ACHN (cell line): ENCODE results near the gene SEMA4F.
"Not testable (repeated sequence)": the region's sequence is repeated elsewhere in the genome, so short reads cannot be mapped to it uniquely, and the experiment has no call there.

Experiments
- DNase-seq: peaks from one replicate; pipeline ENCODE4 v3.0.0-alpha.2; 2015
- in situ Hi-C: cut with HindIII; loops from 2 replicates; pipeline ENCODE4 v1.10.0; 2017; ENCODE audit warnings: low sequenced_read_pairs, low pct_ligation_motif_present, low pct_unique_long_range_greater_than_20kb

Gene SEMA4F

GRCh38 chr2:74653985-74654882, at the start of gene SEMA4F:
SEMA4F (plus strand) TSS chr2:74654247; CDS start chr2:74654377, 130 bp downstream.
- DNase-seq, result peak; percentile 98
- in situ Hi-C loops, result no loop called here

GRCh38 chr2:74606927-74607326, 47.1 kb upstream of the SEMA4F start:
- in situ Hi-C loops, result no loop called here
- no peak for DNase-seq

- DNase-seq, result no peak
- in situ Hi-C loops, result no loop called here
Observed at GRCh38 chr2:74617122-74617521, 36.9 kb upstream of the SEMA4F start.

GRCh38 chr2:74618410-74619083, 35.5 kb upstream of the SEMA4F start:
- DNase-seq, result no peak
- in situ Hi-C loops, result no loop called here

GRCh38 chr2:74619651-74620297, 34.3 kb upstream of the SEMA4F start:
- in situ Hi-C loops, result no loop called here
- no peak for DNase-seq

- no peak for DNase-seq
- in situ Hi-C loops, result no loop called here
Observed at GRCh38 chr2:74620671-74621070, 33.4 kb upstream of the SEMA4F start.

- in situ Hi-C loops, result no loop called here
- DNase-seq, result no peak
Observed at GRCh38 chr2:74625658-74626425, 28.2 kb upstream of the SEMA4F start.

GRCh38 chr2:74628538-74629105, 25.4 kb upstream of the SEMA4F start:
- in situ Hi-C loops, result no loop called here
- no peak for DNase-seq

GRCh38 chr2:74630454-74630853, 23.6 kb upstream of the SEMA4F start:
- DNase-seq, in situ Hi-C loops: not testable (repeated sequence)

GRCh38 chr2:74632209-74632938, 21.7 kb upstream of the SEMA4F start:
- in situ Hi-C loops, result no loop called here
- peak; percentile 17 for DNase-seq

GRCh38 chr2:74632939-74633312, 21.1 kb upstream of the SEMA4F start:
- in situ Hi-C loops, result no loop called here
- no peak for DNase-seq

- in situ Hi-C loops, result no loop called here
- no peak for DNase-seq
Observed at GRCh38 chr2:74639550-74639949, 14.5 kb upstream of the SEMA4F start.

- no peak for DNase-seq
Observed at GRCh38 chr2:74645344-74645743, 8.7 kb upstream of the SEMA4F start.

GRCh38 chr2:74646201-74646600, 7.8 kb upstream of the SEMA4F start:
- no peak for DNase-seq
- in situ Hi-C loops, result no loop called here

More at GRCh38 chr2:74645344-74645743, 8.7 kb upstream of the SEMA4F start:
- in situ Hi-C loops, result no loop called here

GRCh38 chr2:74646834-74647482, 7.1 kb upstream of the SEMA4F start:
- in situ Hi-C loops, result no loop called here

GRCh38 chr2:74648009-74648443, 6.0 kb upstream of the SEMA4F start, which contains the start of gene M1AP:
M1AP (minus strand) TSS chr2:74648330; CDS start chr2:74640275, 8,055 bp downstream.
- in situ Hi-C loops, result no loop called here
- DNase-seq, result no peak

More at GRCh38 chr2:74646834-74647482, 7.1 kb upstream of the SEMA4F start:
- no peak for DNase-seq

- in situ Hi-C loops, result no loop called here
- no peak for DNase-seq
Observed at GRCh38 chr2:74653589-74653984, 460 bp upstream of the SEMA4F start.
